ENCODE results near the gene L1CAM. TPM values are rescaled to one million over a fixed set of nuclear protein-coding genes. Genes with fewer than 3 reads are reported as not detected.

L1CAM gene
- total RNA-seq, 1 donor from 2014 or later = 1.6 TPM

GRCh38 chrX:153871946-153872878 lies 13.8 kb downstream of the L1CAM start:
- H3K4me3 Mint-ChIP-seq = no peak overlapping the region
- no peaks in the 10 kb centered on the region for H3K9me3 Mint-ChIP-seq
- peaks cover 12% of the 10 kb centered on the region for H3K27me3 Mint-ChIP-seq
- no peaks in the 10 kb centered on the region for H3K4me1 Mint-ChIP-seq
- DNase-seq = no peak
- intact Hi-C loops (cut with micrococcal nuclease) = loop anchor here (10.0 kb wide), 1 partner anchor 53 kb away; the partner anchor contains the start of gene ARHGAP4
- H3K27ac Mint-ChIP-seq = no peak overlapping the region
- no peaks in the 10 kb centered on the region for H3K36me3 Mint-ChIP-seq (ENCODE audit: low read depth)

- intact Hi-C loops (cut with micrococcal nuclease) = loop anchor here (10.0 kb wide), 1 partner anchor 53 kb away; the partner anchor contains the start of gene ARHGAP4
- H3K27ac Mint-ChIP-seq = no peak overlapping the region
- no peaks in the 10 kb centered on the region for H3K4me1 Mint-ChIP-seq
- H3K9me3 Mint-ChIP-seq = no peaks in the 10 kb centered on the region
- peaks cover 12% of the 10 kb centered on the region for H3K27me3 Mint-ChIP-seq
- DNase-seq = no peak
- H3K36me3 Mint-ChIP-seq (ENCODE audit: low read depth) = no peaks in the 10 kb centered on the region
- H3K4me3 Mint-ChIP-seq = no peak overlapping the region
Measured at GRCh38 chrX:153871451-153871850, 14.5 kb downstream of the L1CAM start.

- H3K4me1 Mint-ChIP-seq = no peaks in the 10 kb centered on the region
- no peak overlapping the region for H3K27ac Mint-ChIP-seq
- DNase-seq = no peak
- H3K4me3 Mint-ChIP-seq = no peak overlapping the region
- no peaks in the 10 kb centered on the region for H3K9me3 Mint-ChIP-seq
- intact Hi-C loops (cut with micrococcal nuclease) = loop anchor here (10.0 kb wide), 1 partner anchor 54 kb away; the partner anchor contains the start of gene ARHGAP4
- no peaks in the 10 kb centered on the region for H3K36me3 Mint-ChIP-seq (ENCODE audit: low read depth)
- peaks cover 7% of the 10 kb centered on the region for H3K27me3 Mint-ChIP-seq
Measured at GRCh38 chrX:153870791-153871360, 15.1 kb downstream of the L1CAM start.

GRCh38 chrX:153870288-153870690 lies 15.7 kb downstream of the L1CAM start:
- Mint-ChIP-seq H3K4me1 (no peaks in the 10 kb centered on the region), H3K4me3 (no peak overlapping the region), H3K27ac (no peak overlapping the region), H3K9me3 (no peaks in the 10 kb centered on the region), H3K27me3 (peaks cover 7% of the 10 kb centered on the region), H3K36me3 (ENCODE audit: low read depth) (no peaks in the 10 kb centered on the region)
- no peak for DNase-seq
- intact Hi-C loops (cut with micrococcal nuclease) = loop anchor here (10.0 kb wide), 1 partner anchor 55 kb away; the partner anchor contains the start of gene ARHGAP4

- H3K27ac Mint-ChIP-seq = no peak overlapping the region
- intact Hi-C loops (cut with micrococcal nuclease) = loop anchor here (10.0 kb wide), 1 partner anchor 55 kb away; the partner anchor contains the start of gene ARHGAP4
- no peaks in the 10 kb centered on the region for H3K4me1 Mint-ChIP-seq
- no peaks in the 10 kb centered on the region for H3K36me3 Mint-ChIP-seq (ENCODE audit: low read depth)
- no peak overlapping the region for H3K4me3 Mint-ChIP-seq
- H3K27me3 Mint-ChIP-seq = peaks cover 4% of the 10 kb centered on the region
- no peaks in the 10 kb centered on the region for H3K9me3 Mint-ChIP-seq
- no peak for DNase-seq
Measured at GRCh38 chrX:153869473-153870287, 16.3 kb downstream of the L1CAM start.

- Mint-ChIP-seq H3K27ac (no peak overlapping the region), H3K36me3 (ENCODE audit: low read depth) (no peaks in the 10 kb centered on the region), H3K4me3 (no peak overlapping the region), H3K4me1 (no peaks in the 10 kb centered on the region), H3K9me3 (no peaks in the 10 kb centered on the region), H3K27me3 (peaks cover 4% of the 10 kb centered on the region)
- intact Hi-C loops (cut with micrococcal nuclease) = no loop called here
- DNase-seq = no peak
Measured at GRCh38 chrX:153868576-153869472, 17.1 kb downstream of the L1CAM start.

- no peak for DNase-seq
- Mint-ChIP-seq H3K9me3 (no peaks in the 10 kb centered on the region), H3K4me3 (no peak overlapping the region), H3K4me1 (no peaks in the 10 kb centered on the region), H3K27ac (no peak overlapping the region), H3K27me3 (peaks cover 2% of the 10 kb centered on the region), H3K36me3 (ENCODE audit: low read depth) (no peaks in the 10 kb centered on the region)
- intact Hi-C loops (cut with micrococcal nuclease) = no loop called here
Measured at GRCh38 chrX:153867671-153868070, 18.3 kb downstream of the L1CAM start.

GRCh38 chrX:153867139-153867538 lies 18.8 kb downstream of the L1CAM start:
- no peaks in the 10 kb centered on the region for H3K36me3 Mint-ChIP-seq (ENCODE audit: low read depth)
- H3K27ac Mint-ChIP-seq = no peak overlapping the region
- H3K4me1 Mint-ChIP-seq = no peaks in the 10 kb centered on the region
- intact Hi-C loops (cut with micrococcal nuclease) = no loop called here
- no peaks in the 10 kb centered on the region for H3K9me3 Mint-ChIP-seq
- no peaks in the 10 kb centered on the region for H3K27me3 Mint-ChIP-seq
- H3K4me3 Mint-ChIP-seq = no peak overlapping the region
- DNase-seq = no peak

GRCh38 chrX:153866302-153867019 lies 19.5 kb downstream of the L1CAM start:
- Mint-ChIP-seq H3K9me3 (no peaks in the 10 kb centered on the region), H3K27me3 (no peaks in the 10 kb centered on the region), H3K36me3 (ENCODE audit: low read depth) (no peaks in the 10 kb centered on the region), H3K4me1 (no peaks in the 10 kb centered on the region), H3K27ac (no peak overlapping the region), H3K4me3 (no peak overlapping the region)
- intact Hi-C loops (cut with micrococcal nuclease) = no loop called here
- no peak for DNase-seq

- H3K9me3 Mint-ChIP-seq = no peaks in the 10 kb centered on the region
- H3K27ac Mint-ChIP-seq = no peak overlapping the region
- H3K36me3 Mint-ChIP-seq (ENCODE audit: low read depth) = no peaks in the 10 kb centered on the region
- no peak for DNase-seq
- intact Hi-C loops (cut with micrococcal nuclease) = no loop called here
- H3K27me3 Mint-ChIP-seq = no peaks in the 10 kb centered on the region
- no peak overlapping the region for H3K4me3 Mint-ChIP-seq
- no peaks in the 10 kb centered on the region for H3K4me1 Mint-ChIP-seq
Measured at GRCh38 chrX:153865685-153866084, 20.3 kb downstream of the L1CAM start.

- DNase-seq = no peak
- Mint-ChIP-seq H3K4me1 (no peaks in the 10 kb centered on the region), H3K27ac (no peak overlapping the region), H3K9me3 (no peaks in the 10 kb centered on the region), H3K27me3 (no peaks in the 10 kb centered on the region), H3K4me3 (no peak overlapping the region), H3K36me3 (ENCODE audit: low read depth) (no peaks in the 10 kb centered on the region)
- intact Hi-C loops (cut with micrococcal nuclease) = no loop called here
Measured at GRCh38 chrX:153865321-153865580, 20.7 kb downstream of the L1CAM start.

GRCh38 chrX:153864561-153865320 lies 21.2 kb downstream of the L1CAM start:
- intact Hi-C loops (cut with micrococcal nuclease) = no loop called here
- H3K36me3 Mint-ChIP-seq (ENCODE audit: low read depth) = no peaks in the 10 kb centered on the region

More at GRCh38 chrX:153864561-153865320, 21.2 kb downstream of the L1CAM start:
- H3K4me1 Mint-ChIP-seq = no peaks in the 10 kb centered on the region
- no peak for DNase-seq
- H3K4me3 Mint-ChIP-seq = no peak overlapping the region
- no peak overlapping the region for H3K27ac Mint-ChIP-seq
- no peaks in the 10 kb centered on the region for H3K9me3 Mint-ChIP-seq
- H3K27me3 Mint-ChIP-seq = no peaks in the 10 kb centered on the region

Measured in activated CD4-positive, alpha-beta T cell treated with anti-CD3 and anti-CD28 coated beads, Interleukin-2, amount 10 ng/mL, durations not matched to agents 24 days and 14 days (primary cell).